NCI-H128 (cell line): ENCODE data around the gene CST4.
"Not testable (repeated sequence)": the region's sequence is repeated elsewhere in the genome, so short reads cannot be mapped to it uniquely, and the experiment has no call there.

Experiments
- DNase-seq: peaks from one replicate; lab custom pipeline; 2025; ENCODE audit not compliant: unreplicated experiment; lab: John Stamatoyannopoulos, UW

The CST4 gene

GRCh38 chr20:23662276-23662870 lies 26.5 kb downstream of the CST4 start:
- no peak for DNase-seq

GRCh38 chr20:23661002-23661429 lies 27.8 kb downstream of the CST4 start:
- DNase-seq, result no peak

- no peak for DNase-seq
Measured at GRCh38 chr20:23659989-23660837, 28.6 kb downstream of the CST4 start.

GRCh38 chr20:23659610-23659988 lies 29.2 kb downstream of the CST4 start:
- not testable (repeated sequence) for DNase-seq

GRCh38 chr20:23658989-23659609 lies 29.7 kb downstream of the CST4 start:
- DNase-seq, result no peak

GRCh38 chr20:23658336-23658735 lies 30.5 kb downstream of the CST4 start:
- no peak for DNase-seq

- no peak for DNase-seq
Measured at GRCh38 chr20:23657202-23657601, 31.6 kb downstream of the CST4 start.

GRCh38 chr20:23656372-23656771 lies 32.5 kb downstream of the CST4 start:
- no peak for DNase-seq

- no peak for DNase-seq
Measured at GRCh38 chr20:23655491-23656211, 33.2 kb downstream of the CST4 start.

GRCh38 chr20:23654717-23655116 lies 34.1 kb downstream of the CST4 start:
- DNase-seq, result no peak

- no peak for DNase-seq
Measured at GRCh38 chr20:23654000-23654399, 34.8 kb downstream of the CST4 start.

GRCh38 chr20:23653400-23653938 lies 35.4 kb downstream of the CST4 start:
- DNase-seq, result no peak

- no peak for DNase-seq
Measured at GRCh38 chr20:23652926-23653325, 35.9 kb downstream of the CST4 start.

- no peak for DNase-seq
Measured at GRCh38 chr20:23652371-23652770, 36.5 kb downstream of the CST4 start.

- DNase-seq, result no peak
Measured at GRCh38 chr20:23651117-23651516, 37.7 kb downstream of the CST4 start.

GRCh38 chr20:23649830-23650417 lies 38.9 kb downstream of the CST4 start:
- no peak for DNase-seq

- DNase-seq, result no peak
Measured at GRCh38 chr20:23649242-23649641, 39.6 kb downstream of the CST4 start.

GRCh38 chr20:23647346-23647745 lies 41.5 kb downstream of the CST4 start:
- no peak for DNase-seq

GRCh38 chr20:23646106-23646873 lies 42.5 kb downstream of the CST4 start:
- DNase-seq, result no peak

- no peak for DNase-seq
Measured at GRCh38 chr20:23645575-23645974, 43.3 kb downstream of the CST4 start.
